HL-60 (cell line): ENCODE data around the gene CFAP100.

Source experiments
- DNase-seq, 2 experiments: peaks; one replicate each; pipeline ENCODE4 v3.0.0-alpha.2; 2010 to 2020; ENCODE audit warnings: low read depth in 1 of 2, low spot score in 1 of 2
- H3K27ac ChIP-seq: fragments of 250-450 bp; sonication (Bioruptor Pico); replicated peaks from 2 replicates; pipeline ENCODE4 v1.5.1; 2020; ENCODE audit warnings: mild to moderate bottlenecking, moderate library complexity
- H3K27me3 ChIP-seq: fragments of 250-450 bp; sonication (Bioruptor Pico); 2 replicates; pipeline ENCODE4 v1.5.1; 2021; ENCODE audit warnings: mild to moderate bottlenecking, moderate library complexity; ENCODE audit not compliant: insufficient read depth, poor library complexity, severe bottlenecking
- H3K4me3 ChIP-seq: replicated peaks from 2 replicates; pipeline ENCODE4 v1.5.1; 2011; ENCODE audit warnings: mild to moderate bottlenecking, control low read depth, low read length; ENCODE audit not compliant: insufficient read depth
- GABPA ChIP-seq: IDR thresholded peaks from 2 replicates; pipeline ENCODE4 v1.6.1; 2012; ENCODE audit warnings: low read depth
- POLR2AphosphoS5 ChIP-seq: IDR thresholded peaks from 2 replicates; pipeline ENCODE4 v1.6.1; 2012; ENCODE audit warnings: low read depth
- SPI1 ChIP-seq: IDR thresholded peaks from 2 replicates; pipeline ENCODE4 v1.6.1; 2012; ENCODE audit warnings: low read depth, mild to moderate bottlenecking, borderline replicate concordance
- TF ChIP-seq, protein P1 (sequence below): IDR thresholded peaks from 2 replicates; pipeline ENCODE4 v1.6.1; 2012; ENCODE audit warnings: low read depth; ENCODE audit not compliant: insufficient replicate concordance
- TF ChIP-seq, protein P2 (sequence below): IDR thresholded peaks from one replicate; pipeline ENCODE4 v1.5.1; 2011; ENCODE audit warnings: low read length, control low read depth, inconsistent platforms; ENCODE audit not compliant: insufficient read depth

The CFAP100 gene

DNA sequence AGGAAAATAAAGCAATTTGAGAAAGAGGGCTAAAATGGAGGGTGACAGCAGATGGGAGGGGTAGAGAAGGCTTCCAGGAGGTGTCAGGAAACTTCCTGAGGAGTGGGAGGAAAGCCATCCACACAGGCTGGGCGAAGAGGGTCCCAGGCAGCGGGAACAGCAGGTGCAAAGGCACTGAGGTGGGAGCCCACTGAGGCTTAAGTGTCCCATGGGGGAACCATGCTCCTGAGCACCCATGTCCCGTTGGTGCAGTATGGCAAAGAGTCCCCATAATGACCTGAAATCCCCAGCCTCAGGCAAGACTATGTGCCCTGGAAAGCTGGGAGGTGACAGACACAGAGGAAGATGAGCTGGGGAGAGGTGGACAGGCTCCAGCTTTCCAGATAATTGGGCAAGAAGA, 30.0 kb downstream of the CFAP100 start:
- TF ChIP-seq, protein P1, sequence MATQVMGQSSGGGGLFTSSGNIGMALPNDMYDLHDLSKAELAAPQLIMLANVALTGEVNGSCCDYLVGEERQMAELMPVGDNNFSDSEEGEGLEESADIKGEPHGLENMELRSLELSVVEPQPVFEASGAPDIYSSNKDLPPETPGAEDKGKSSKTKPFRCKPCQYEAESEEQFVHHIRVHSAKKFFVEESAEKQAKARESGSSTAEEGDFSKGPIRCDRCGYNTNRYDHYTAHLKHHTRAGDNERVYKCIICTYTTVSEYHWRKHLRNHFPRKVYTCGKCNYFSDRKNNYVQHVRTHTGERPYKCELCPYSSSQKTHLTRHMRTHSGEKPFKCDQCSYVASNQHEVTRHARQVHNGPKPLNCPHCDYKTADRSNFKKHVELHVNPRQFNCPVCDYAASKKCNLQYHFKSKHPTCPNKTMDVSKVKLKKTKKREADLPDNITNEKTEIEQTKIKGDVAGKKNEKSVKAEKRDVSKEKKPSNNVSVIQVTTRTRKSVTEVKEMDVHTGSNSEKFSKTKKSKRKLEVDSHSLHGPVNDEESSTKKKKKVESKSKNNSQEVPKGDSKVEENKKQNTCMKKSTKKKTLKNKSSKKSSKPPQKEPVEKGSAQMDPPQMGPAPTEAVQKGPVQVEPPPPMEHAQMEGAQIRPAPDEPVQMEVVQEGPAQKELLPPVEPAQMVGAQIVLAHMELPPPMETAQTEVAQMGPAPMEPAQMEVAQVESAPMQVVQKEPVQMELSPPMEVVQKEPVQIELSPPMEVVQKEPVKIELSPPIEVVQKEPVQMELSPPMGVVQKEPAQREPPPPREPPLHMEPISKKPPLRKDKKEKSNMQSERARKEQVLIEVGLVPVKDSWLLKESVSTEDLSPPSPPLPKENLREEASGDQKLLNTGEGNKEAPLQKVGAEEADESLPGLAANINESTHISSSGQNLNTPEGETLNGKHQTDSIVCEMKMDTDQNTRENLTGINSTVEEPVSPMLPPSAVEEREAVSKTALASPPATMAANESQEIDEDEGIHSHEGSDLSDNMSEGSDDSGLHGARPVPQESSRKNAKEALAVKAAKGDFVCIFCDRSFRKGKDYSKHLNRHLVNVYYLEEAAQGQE: no peak
- TF ChIP-seq GABPA (no peak), SPI1 (no peak), POLR2AphosphoS5 (no peak)
- TF ChIP-seq, protein P2, sequence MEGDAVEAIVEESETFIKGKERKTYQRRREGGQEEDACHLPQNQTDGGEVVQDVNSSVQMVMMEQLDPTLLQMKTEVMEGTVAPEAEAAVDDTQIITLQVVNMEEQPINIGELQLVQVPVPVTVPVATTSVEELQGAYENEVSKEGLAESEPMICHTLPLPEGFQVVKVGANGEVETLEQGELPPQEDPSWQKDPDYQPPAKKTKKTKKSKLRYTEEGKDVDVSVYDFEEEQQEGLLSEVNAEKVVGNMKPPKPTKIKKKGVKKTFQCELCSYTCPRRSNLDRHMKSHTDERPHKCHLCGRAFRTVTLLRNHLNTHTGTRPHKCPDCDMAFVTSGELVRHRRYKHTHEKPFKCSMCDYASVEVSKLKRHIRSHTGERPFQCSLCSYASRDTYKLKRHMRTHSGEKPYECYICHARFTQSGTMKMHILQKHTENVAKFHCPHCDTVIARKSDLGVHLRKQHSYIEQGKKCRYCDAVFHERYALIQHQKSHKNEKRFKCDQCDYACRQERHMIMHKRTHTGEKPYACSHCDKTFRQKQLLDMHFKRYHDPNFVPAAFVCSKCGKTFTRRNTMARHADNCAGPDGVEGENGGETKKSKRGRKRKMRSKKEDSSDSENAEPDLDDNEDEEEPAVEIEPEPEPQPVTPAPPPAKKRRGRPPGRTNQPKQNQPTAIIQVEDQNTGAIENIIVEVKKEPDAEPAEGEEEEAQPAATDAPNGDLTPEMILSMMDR: no peak
- H3K27me3 ChIP-seq: no peaks in the 10 kb centered on the region
- H3K27ac ChIP-seq: no peak overlapping the region
- H3K4me3 ChIP-seq: no peak overlapping the region
- DNase-seq: no peak

DNA sequence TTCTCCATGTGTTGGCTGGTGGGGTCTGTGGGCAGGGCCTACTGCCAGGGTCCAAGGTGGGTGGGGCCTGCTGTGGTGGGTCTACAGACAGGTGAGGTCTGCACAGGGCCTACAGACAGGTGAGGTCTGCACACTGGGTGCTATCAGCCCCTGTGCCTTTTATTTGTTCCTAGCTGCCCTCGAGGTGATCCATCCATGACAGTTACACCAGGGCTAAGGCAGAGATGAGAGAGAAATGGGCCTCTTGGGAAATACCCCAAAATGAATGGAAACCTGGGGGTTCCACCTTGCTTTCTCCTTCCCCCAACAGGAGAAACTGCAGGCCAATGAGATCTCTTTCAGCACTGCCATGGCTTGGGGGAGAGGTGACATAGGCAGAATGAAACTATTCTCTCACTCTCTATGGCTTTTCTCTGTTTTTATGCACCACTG, 36.4 kb downstream of the CFAP100 start:
- DNase-seq: no peak
- H3K27ac ChIP-seq: no peak overlapping the region
- no peak overlapping the region for H3K4me3 ChIP-seq
- TF ChIP-seq, protein P2: no peak
- TF ChIP-seq GABPA (no peak), POLR2AphosphoS5 (no peak), SPI1 (no peak)
- TF ChIP-seq, protein P1: no peak
- H3K27me3 ChIP-seq: no peaks in the 10 kb centered on the region

DNA sequence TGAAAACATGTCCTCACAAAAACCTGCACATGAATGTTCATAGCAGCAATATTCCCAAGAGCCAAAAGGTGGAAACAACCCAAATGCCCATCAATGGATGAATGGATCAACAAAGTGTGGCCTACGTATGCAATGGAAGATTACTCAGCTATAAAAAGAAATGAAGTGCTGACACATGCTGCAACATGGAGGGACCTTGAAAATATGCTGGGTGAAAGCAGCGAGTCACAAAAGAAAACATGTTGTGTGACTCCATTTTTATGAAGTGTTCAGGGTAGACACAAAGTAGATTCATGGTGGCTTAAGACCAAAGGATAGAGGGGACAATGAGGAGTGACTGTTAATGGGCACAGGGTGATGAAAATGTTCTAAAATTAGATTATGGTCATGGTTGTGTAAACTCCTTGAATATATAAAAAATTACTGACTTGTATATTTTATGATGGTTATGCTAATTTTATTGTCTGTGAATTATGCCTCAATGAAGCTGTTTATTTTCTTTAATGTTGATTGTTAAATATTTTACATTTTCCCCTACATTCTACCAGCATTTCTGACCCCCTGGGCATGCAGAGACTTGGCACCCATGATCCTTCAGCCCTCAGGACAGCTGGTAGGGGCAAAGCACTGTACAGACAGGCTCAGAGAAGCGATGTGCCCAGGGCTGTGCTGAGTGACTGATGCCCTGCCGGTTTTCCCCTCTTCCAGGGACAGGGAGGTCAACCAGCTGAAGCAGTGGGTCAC, 37.8 kb downstream of the CFAP100 start:
- no peak overlapping the region for H3K4me3 ChIP-seq
- TF ChIP-seq, protein P2: no peak
- TF ChIP-seq POLR2AphosphoS5 (no peak), GABPA (no peak), SPI1 (no peak)
- TF ChIP-seq, protein P1: no peak
- no peak for DNase-seq
- no peak overlapping the region for H3K27ac ChIP-seq
- H3K27me3 ChIP-seq: no peaks in the 10 kb centered on the region
